ENCODE results near the gene ZNF771.

The ZNF771 gene

DNA sequence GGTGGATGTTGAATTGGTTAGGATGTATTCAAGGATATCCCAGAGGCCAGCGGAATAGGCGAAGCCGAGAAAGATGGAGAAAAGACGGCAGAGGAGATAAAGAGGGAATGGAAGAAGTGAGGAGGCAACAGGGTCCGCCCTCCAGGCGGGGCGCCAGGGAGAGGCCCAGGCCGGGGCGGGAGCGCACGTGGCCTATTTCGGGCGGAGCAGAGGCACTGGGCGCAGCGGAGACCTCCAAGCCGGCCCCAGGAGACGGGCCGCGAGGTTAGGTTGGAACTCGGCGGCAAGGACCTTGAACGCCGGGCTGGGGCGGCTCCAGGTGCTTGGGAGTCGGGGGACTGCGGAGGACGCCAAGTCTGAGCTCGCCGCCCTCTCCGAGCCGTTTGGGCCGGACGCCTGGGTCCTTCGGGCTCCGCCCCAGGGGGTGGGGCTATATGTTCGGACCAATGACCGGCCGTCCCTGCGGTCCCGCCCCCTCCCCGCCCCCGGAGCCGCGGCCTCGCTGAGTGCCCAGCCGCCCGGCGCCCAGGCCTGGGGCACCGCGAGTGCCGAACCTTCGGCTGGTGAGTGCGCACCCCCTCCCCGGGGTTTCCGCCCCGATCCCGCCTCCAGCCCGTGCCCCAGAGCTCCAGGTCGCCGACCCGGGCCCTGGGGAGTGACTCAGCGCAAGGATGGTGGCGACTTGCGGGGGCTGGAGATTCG, at the start of gene ZNF771:
TSS of gene ZNF771 (plus strand) at position 505 of the 702 bp plus-strand sequence. CDS start 448 bp downstream, outside the sequence.
- DNase-seq = peak; percentile 89

- DNase-seq = no peak
Observed at GRCh38 chr16:30357715-30358576, 49.5 kb upstream of the ZNF771 start.

- DNase-seq = no peak
Observed at GRCh38 chr16:30358577-30358936, 48.8 kb upstream of the ZNF771 start.

GRCh38 chr16:30358990-30359870, 48.2 kb upstream of the ZNF771 start:
- DNase-seq = no peak

GRCh38 chr16:30359871-30360170, 47.6 kb upstream of the ZNF771 start:
- DNase-seq = no peak

GRCh38 chr16:30361180-30361579, 46.2 kb upstream of the ZNF771 start:
- no peak for DNase-seq

DNA sequence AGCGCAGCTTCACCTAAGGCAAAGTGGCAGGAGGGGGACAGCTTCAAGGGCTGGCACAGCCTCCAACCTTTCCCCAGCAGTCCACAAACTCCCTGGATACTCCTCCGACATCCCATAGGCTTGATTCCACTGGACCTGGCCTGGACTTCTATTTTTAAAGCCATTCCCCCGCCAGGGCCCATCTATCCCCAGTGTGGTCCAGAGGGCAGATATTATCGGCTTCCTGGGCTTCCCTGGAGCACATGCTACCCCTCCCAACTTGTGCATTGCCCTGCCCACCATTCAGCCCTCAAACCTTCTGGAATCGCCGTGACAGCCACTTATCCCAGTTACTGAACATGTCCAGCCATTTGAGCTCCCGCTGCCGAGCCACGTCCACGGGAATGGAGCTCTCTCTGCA, 42.2 kb upstream of the ZNF771 start:
- DNase-seq = no peak

DNA sequence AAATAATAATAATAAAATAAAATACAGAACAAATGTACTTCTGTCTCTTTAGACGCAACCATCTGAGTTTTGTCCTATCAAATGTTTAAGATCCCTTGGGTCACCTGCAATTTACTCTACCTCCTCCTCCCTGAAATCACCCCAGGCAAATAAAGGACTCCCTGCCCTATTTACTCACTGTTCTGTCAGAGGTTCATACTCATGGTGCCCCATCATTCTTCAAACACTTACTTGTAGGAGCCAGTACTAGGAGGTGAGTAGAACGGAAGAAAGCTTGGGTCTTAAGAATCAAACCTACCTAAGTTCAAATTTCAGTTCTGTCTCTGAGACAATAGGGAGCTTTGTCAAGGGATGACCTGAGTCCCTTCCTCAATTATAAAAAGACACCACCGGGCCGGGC, 40.9 kb upstream of the ZNF771 start:
- no peak for DNase-seq

GRCh38 chr16:30367349-30368009, 39.9 kb upstream of the ZNF771 start:
- DNase-seq = no peak

GRCh38 chr16:30368122-30368791, 39.1 kb upstream of the ZNF771 start:
- DNase-seq = no peak

- no peak for DNase-seq
Observed at GRCh38 chr16:30368792-30369090, 38.7 kb upstream of the ZNF771 start.

DNA sequence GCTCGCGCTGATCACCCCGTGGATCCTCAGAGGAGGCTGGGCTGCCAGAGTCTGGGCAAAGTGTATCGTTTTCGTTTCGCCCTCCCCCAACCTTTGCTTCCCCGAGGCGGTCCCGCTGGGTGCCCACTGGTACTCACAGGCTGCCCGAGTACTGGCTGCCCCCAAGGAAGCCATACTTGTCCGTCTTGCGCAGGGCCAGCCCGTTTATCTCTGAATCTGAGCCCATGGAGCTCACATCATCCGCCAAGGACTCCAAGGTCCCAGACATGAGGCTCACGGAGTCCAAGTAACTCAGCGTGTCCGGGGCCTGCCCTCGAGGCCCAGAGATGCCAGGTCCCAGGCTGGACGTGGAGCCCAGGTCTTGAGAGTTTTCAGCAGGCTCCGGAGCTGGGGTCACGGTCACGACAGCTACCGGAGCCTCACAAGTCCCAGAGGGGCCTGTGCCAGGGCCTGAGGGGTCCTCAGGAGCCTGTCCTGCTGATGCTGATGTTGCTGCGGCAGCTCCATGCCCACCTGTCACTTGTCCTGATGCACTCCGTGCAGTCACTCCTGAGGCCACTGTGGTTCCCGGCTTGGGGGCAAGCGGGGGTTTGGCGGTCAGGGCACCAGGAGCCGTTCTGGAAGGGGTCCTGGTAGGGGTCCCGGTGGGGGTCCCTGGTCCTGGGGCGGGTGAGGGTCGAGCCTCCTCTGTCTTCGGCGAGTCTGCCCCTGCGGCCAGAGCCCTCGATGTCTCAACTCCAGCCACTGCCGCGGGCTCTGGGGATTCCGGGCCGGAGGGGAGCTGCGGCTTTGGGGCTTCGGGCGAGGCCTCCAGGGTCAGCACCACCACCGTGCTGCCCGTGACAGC, 38.1 kb upstream of the ZNF771 start:
- DNase-seq = no peak

- no peak for DNase-seq
Observed at GRCh38 chr16:30369938-30370455, 37.4 kb upstream of the ZNF771 start.

DNA sequence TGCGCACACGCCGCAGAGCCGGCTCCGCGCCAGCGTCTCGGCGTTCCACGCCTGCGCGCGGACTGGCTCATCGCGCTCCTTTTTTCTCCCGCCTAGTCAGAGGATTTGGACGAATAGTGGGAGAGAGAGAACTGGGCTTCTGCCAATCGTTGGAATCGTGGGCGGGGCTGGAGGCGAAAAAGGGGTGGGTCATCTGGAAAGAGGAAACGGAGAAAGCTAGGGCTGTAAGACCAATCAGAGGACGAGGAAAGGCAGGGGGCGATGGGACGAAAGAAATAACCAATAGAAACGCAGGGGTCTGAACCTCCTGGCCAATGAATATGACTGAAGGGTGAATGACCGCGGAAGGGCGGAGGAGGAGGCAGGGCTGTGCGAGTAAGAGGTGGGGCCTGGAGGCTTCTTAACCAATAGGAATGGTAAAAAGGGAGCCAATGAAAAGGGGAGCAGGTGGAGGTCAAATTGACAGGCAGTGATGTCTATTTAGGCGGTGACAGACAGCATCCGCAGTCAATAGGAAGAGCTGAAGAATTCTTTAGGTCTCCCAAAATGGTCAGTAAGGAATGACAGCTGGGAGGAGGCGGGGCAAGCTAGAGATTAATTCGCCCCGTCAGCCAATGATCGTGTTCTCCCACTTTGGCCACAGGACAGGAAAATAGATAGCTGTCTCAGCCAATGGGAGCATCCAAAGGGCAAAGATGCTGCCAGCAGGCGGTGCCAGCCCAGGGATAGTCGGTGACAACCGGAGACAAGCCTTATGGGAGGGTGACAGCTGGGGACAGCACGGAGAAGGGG, 36.8 kb upstream of the ZNF771 start, which contains the start of gene TBC1D10B:
TSS of gene TBC1D10B (minus strand) at position 39 of the 792 bp plus-strand sequence. CDS start 311 bp downstream, outside the sequence.
- peak; percentile 100 for DNase-seq

- no peak for DNase-seq
Observed at GRCh38 chr16:30371248-30371816, 36.1 kb upstream of the ZNF771 start.

GRCh38 chr16:30372038-30372712, 35.2 kb upstream of the ZNF771 start:
- no peak for DNase-seq

DNA sequence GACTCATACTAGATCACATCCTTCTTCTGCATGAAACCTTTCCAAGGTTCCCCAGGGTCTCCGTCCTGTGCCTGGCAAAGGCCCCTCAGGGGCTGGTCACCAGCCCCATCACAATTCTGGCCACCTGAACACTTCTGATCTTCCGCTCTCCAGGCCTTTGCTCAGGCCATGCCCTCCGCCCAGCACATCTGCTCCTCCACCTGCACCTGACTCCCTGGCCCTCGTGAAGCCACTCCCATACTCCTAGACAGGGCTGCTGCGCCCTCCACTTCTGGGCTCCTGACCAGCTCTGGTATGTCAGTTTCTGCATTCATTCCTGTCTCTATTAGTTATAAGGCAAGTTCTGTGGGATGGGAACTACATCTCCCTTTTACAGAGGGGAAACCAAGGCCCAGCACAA, 34.7 kb upstream of the ZNF771 start:
- no peak for DNase-seq

DNA sequence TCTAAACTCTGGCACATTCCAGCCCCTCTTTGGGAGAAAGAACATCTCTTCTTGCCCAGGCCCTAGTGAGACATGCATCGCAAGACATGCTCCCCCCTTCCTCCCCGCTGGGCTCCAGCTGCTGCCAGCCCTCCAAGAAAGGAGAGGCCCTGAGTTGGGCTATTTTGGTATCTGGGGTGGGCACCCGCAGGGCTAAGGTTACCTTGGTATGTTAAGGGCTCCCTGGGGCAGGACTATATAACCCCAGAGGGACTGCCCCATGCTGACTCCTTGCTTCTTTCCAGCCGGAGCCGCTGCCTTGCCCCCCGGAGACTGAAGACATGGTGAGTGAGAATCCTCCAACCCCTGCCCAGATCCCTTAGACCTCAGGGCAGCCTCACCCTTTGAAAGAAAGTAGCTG, 32.9 kb upstream of the ZNF771 start, which contains the start of gene MYL11:
TSS of gene MYL11 (plus strand) at position 265 of the 400 bp plus-strand sequence. CDS start at position 321, 56 bp downstream.
- no peak for DNase-seq

DNA sequence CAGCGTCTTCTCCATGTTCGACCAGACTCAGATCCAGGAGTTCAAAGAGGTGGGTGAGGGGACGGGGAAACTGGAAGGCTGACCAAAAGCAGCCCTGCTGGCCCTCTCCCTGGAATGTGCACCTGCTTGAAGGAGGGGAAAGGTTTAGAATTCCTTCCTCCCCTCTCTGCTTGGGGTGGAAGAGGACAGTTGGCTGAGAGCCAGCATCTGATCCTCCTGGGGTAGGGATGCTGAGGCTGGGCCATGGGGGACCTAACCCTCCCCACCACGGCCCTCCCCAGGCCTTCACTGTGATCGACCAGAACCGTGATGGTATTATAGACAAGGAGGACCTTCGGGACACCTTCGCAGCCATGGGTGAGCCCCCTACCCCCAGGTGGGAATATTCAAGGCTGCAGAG, 31.5 kb upstream of the ZNF771 start:
- DNase-seq = no peak
